A673 (cell line): ENCODE measurements around the gene GZMA.
"Not testable (repeated sequence)": the region's sequence is repeated elsewhere in the genome, so short reads cannot be mapped to it uniquely, and the experiment has no call there.

Experiments
- CTCF ChIP-seq: fragments of 300-800, 200-600 bp; sonication (generic); conservative IDR thresholded peaks from 2 replicates; pipeline ENCODE4 v1.5.1; 2017; ENCODE audit warnings: low read depth, mild to moderate bottlenecking, antibody characterized with exemption, low read length, moderate library complexity, mixed read lengths
- EZH2 ChIP-seq: fragments of 200-600 bp; sonication (generic); IDR thresholded peaks from 2 replicates; pipeline ENCODE4 v1.6.1; 2017; ENCODE audit warnings: borderline replicate concordance, low read depth, mild to moderate bottlenecking, mixed read lengths, antibody characterized with exemption, low read length; ENCODE audit not compliant: poor library complexity, severe bottlenecking

- TF ChIP-seq CTCF, EZH2: not testable (repeated sequence)
Measured at GRCh38 chr5:55091011-55091410, 11.4 kb upstream of the GZMA start.
